HepG2 (cell line): Measurements from ENCODE around the gene ZBTB32. TPM values are rescaled to one million over a fixed set of nuclear protein-coding genes. Genes with fewer than 3 reads are reported as not detected.

Source experiments
- ATAC-seq: fragments of 200-7000 bp; cut with Tn5 transposase; 3 replicates; pipeline ENCODE4 v1.9.1; 2020; ENCODE audit warnings: mild to moderate bottlenecking, moderate library complexity
- BruUV-seq: library from RNA; stranded (reverse); fragments of 400-500 nt; replicated peaks from 2 replicates; lab custom pipeline; 2021; lab: Mats Ljungman, UMichigan
- CTCF ChIA-PET: fragments of 300-600 bp; formaldehyde crosslinking; extraction: SDS; loops from one replicate; lab custom pipeline; 2021; ENCODE audit warnings: low total read pairs, inconsistent platforms, low intra/inter-chr PET ratio; lab: Yijun Ruan, JAX
- POLR2A ChIA-PET: fragments of 350-600 bp; sonication (Branson Sonifier 250); formaldehyde crosslinking; loops from one replicate; lab custom pipeline; 2020; ENCODE audit warnings: antibody characterized with exemption, inconsistent platforms; lab: Yijun Ruan, JAX
- DNase-seq: peaks from one replicate; pipeline ENCODE4 v3.0.0-alpha.2; 2015; ENCODE audit warnings: low spot score
- FAIRE-seq: peaks from 3 replicates; lab custom pipeline; 2011; peaks lifted over from hg19 to GRCh38; lab: Jason Lieb, UNC
- H2AFZ ChIP-seq: one replicate; pipeline ENCODE4 v1.6.1; 2011; ENCODE audit warnings: low read length, inconsistent platforms
- H3K27ac ChIP-seq: fragments of 300-600 bp; 3 replicates; pipeline ENCODE4 v1.8.0; 2011; ENCODE audit warnings: mixed run types, mild to moderate bottlenecking, mixed read lengths, low read length, inconsistent platforms; ENCODE audit not compliant: insufficient read depth; ENCODE audit errors: extremely low read length
- H3K27me3 ChIP-seq, 2 experiments: fragments of 200-600 bp in 1 of 2; 2 replicates in 1 of 2; 3 replicates in 1 of 2; pipeline versions ENCODE4 v1.6.0 to v1.8.0; 2011; ENCODE audit warnings: low read length in 2 of 2, mild to moderate bottlenecking in 2 of 2, moderate library complexity in 2 of 2, inconsistent platforms in 1 of 2; ENCODE audit not compliant: insufficient read depth in 2 of 2, control insufficient read depth in 1 of 2
- H3K36me3 ChIP-seq, 2 experiments: fragments of 200-600 bp in 1 of 2; replicated peaks in 1 of 2; 2 replicates in 1 of 2; 3 replicates in 1 of 2; pipeline versions ENCODE4 v1.5.1 to v1.8.0; 2011; ENCODE audit warnings: low read length in 2 of 2, inconsistent platforms in 1 of 2; ENCODE audit not compliant: insufficient read depth in 2 of 2, control insufficient read depth in 1 of 2
- H3K4me1 ChIP-seq: 2 replicates; pipeline ENCODE4 v1.5.1; 2012; ENCODE audit warnings: low read length, inconsistent platforms; ENCODE audit not compliant: insufficient read depth
- H3K4me2 ChIP-seq: 2 replicates; pipeline ENCODE4 v1.6.0; 2011; ENCODE audit warnings: low read depth, low read length, inconsistent platforms
- H3K4me3 ChIP-seq, 3 experiments: fragments of 200-600 bp in 1 of 3; sonication (generic), shearing (Covaris generic) in 1 of 3; replicated peaks in 1 of 3; 2 replicates each; pipeline ENCODE4 v1.5.1; 2011 to 2016; ENCODE audit warnings: low read length in 3 of 3, inconsistent platforms in 2 of 3, low read depth in 2 of 3, mild to moderate bottlenecking in 2 of 3, control low read depth in 1 of 3, mixed read lengths in 1 of 3; ENCODE audit not compliant: insufficient read depth in 1 of 3
- H3K79me2 ChIP-seq: one replicate; pipeline ENCODE4 v1.6.1; 2011; ENCODE audit warnings: low read length, inconsistent platforms; ENCODE audit not compliant: insufficient read depth
- H3K9ac ChIP-seq: 2 replicates; pipeline ENCODE4 v1.6.0; 2011; ENCODE audit warnings: mild to moderate bottlenecking, low read depth, low read length, inconsistent platforms; ENCODE audit not compliant: insufficient read depth
- H3K9me3 ChIP-seq: 2 replicates; pipeline ENCODE4 v1.5.1; 2012; ENCODE audit warnings: mild to moderate bottlenecking, low read length
- H4K20me1 ChIP-seq: 2 replicates; pipeline ENCODE4 v1.6.0; 2011; ENCODE audit warnings: inconsistent platforms, mild to moderate bottlenecking, low read length, moderate library complexity; ENCODE audit not compliant: insufficient read depth
- DR1 ChIP-seq: sonication (generic); formaldehyde crosslinking; IDR thresholded peaks from 2 replicates; pipeline ENCODE4 v1.8.0; 2021; ENCODE audit warnings: mild to moderate bottlenecking, missing genetic modification reagents, inconsistent platforms
- HOXD1 ChIP-seq: sonication (generic); formaldehyde crosslinking; IDR thresholded peaks from 2 replicates; pipeline ENCODE4 v1.5.0; 2020; ENCODE audit warnings: missing genetic modification reagents
- KAT8 ChIP-seq: IDR thresholded peaks from 2 replicates; pipeline ENCODE4 v1.6.1; 2016; ENCODE audit warnings: missing genetic modification reagents, missing compliant biosample characterization
- KDM5A ChIP-seq: fragments of 200-600 bp; sonication (generic); IDR thresholded peaks from 2 replicates; pipeline ENCODE4 v1.7.0; 2018; ENCODE audit warnings: antibody characterized with exemption, mild to moderate bottlenecking, low read length, borderline replicate concordance
- MBNL3 ChIP-seq: fragments of 250-450 bp; sonication (Bioruptor Pico); conservative IDR thresholded peaks from 2 replicates; pipeline ENCODE4 v1.8.0; 2022; ENCODE audit warnings: mild to moderate bottlenecking, inconsistent platforms
- NFKBIZ ChIP-seq: IDR thresholded peaks from 2 replicates; pipeline ENCODE4 v1.6.1; 2018; ENCODE audit warnings: missing genetic modification reagents, missing compliant biosample characterization
- PHF8 ChIP-seq: sonication (generic); formaldehyde crosslinking; IDR thresholded peaks from 2 replicates; pipeline ENCODE4 v1.5.0; 2020; ENCODE audit warnings: missing genetic modification reagents
- SAP130 ChIP-seq: IDR thresholded peaks from 2 replicates; pipeline ENCODE4 v1.6.1; 2016; ENCODE audit warnings: low read depth
- ZBTB7B ChIP-seq: sonication (generic); formaldehyde crosslinking; IDR thresholded peaks from 2 replicates; pipeline ENCODE4 v1.4.0; 2020; ENCODE audit warnings: missing genetic modification reagents
- ZFP36L2 ChIP-seq: sonication (generic); formaldehyde crosslinking; IDR thresholded peaks from 2 replicates; pipeline ENCODE4 v1.4.0; 2020; ENCODE audit warnings: missing genetic modification reagents
- ZFP82 ChIP-seq: sonication (generic); formaldehyde crosslinking; IDR thresholded peaks from 2 replicates; pipeline ENCODE4 v1.5.1; 2020; ENCODE audit warnings: mild to moderate bottlenecking, missing genetic modification reagents, borderline replicate concordance
- ZFYVE20 ChIP-seq: sonication (generic); formaldehyde crosslinking; IDR thresholded peaks from 2 replicates; pipeline ENCODE4 v1.8.0; 2023; ENCODE audit warnings: low read depth, mild to moderate bottlenecking, moderate library complexity, missing genetic modification reagents, borderline replicate concordance
- ZMYM3 ChIP-seq: sonication (generic); formaldehyde crosslinking; IDR thresholded peaks from 2 replicates; pipeline ENCODE4 v1.5.1; 2020; ENCODE audit warnings: mild to moderate bottlenecking, missing genetic modification reagents
- ZNF235 ChIP-seq: sonication (generic); formaldehyde crosslinking; IDR thresholded peaks from 2 replicates; pipeline ENCODE4 v1.8.1; 2023; ENCODE audit warnings: mild to moderate bottlenecking, missing genetic modification reagents, borderline replicate concordance
- ZNF839 ChIP-seq: sonication (generic); formaldehyde crosslinking; IDR thresholded peaks from 2 replicates; pipeline ENCODE4 v1.4.0; 2020; ENCODE audit warnings: missing genetic modification reagents, mild to moderate bottlenecking, borderline replicate concordance
- ZSCAN31 ChIP-seq: sonication (generic); formaldehyde crosslinking; IDR thresholded peaks from 2 replicates; pipeline ENCODE4 v1.5.0; 2020; ENCODE audit warnings: low read depth, mild to moderate bottlenecking, missing genetic modification reagents
- WGBS: methylation state at CpG from one replicate; pipeline ENCODE4 v1.1.6; 2017; ENCODE audit warnings: low lambda C conversion rate; 5-methylcytosine and 5-hydroxymethylcytosine counted together
- in situ Hi-C: cut with HindIII; loops from 2 replicates; pipeline ENCODE4 v1.10.0; 2017; ENCODE audit warnings: low pct_unique_long_range_greater_than_20kb; ENCODE audit not compliant: extremely low pct_ligation_motif_present
- intact Hi-C: fragments of 100-400 bp; cut with micrococcal nuclease; formaldehyde crosslinking; loops from one replicate; pipeline ENCODE4 v1.10.0; 2022; ENCODE audit not compliant: unreplicated experiment
- polyA plus RNA-seq, 8 experiments: library from polyadenylated mRNA; depleted of rRNA in 3 of 8; stranded (reverse) in 7 of 8; unstranded in 1 of 8; fragments of >200 nt; fragmentation: Illumina TruSeq in 4 of 8; extraction: Trizol in 4 of 8; gene quantifications; 2 replicates each; pipeline versions ENCODE4 v1.2.1 to v1.2.3, GENCODE V29; 2011 to 2016; ENCODE audit warnings: low read depth in 4 of 8, missing spikeins in 1 of 8, mixed read lengths in 1 of 8; ENCODE audit not compliant: insufficient read depth in 1 of 8
- total RNA-seq, 5 experiments: library from RNA; depleted of rRNA; stranded (reverse); fragments of >200 nt; fragmentation: Illumina TruSeq; extraction: Trizol; gene quantifications; 2 replicates each; pipeline ENCODE4 v1.2.3, GENCODE V29; 2016; ENCODE audit warnings: low read depth in 1 of 5
- TF ChIP-seq, protein P1 (sequence below): sonication (generic); formaldehyde crosslinking; IDR thresholded peaks from 2 replicates; pipeline ENCODE4 v1.4.0; 2020; ENCODE audit warnings: missing genetic modification reagents, borderline replicate concordance
- TF ChIP-seq, protein P2 (sequence below): IDR thresholded peaks from 2 replicates; pipeline ENCODE4 v1.6.1; 2012; ENCODE audit warnings: inconsistent platforms

The ZBTB32 gene
- total and polyA plus RNA-seq, 2 of the 13 experiments (the other 11 are each of a cell fraction or from before 2014, with no cell fraction given) = not detected

DNA sequence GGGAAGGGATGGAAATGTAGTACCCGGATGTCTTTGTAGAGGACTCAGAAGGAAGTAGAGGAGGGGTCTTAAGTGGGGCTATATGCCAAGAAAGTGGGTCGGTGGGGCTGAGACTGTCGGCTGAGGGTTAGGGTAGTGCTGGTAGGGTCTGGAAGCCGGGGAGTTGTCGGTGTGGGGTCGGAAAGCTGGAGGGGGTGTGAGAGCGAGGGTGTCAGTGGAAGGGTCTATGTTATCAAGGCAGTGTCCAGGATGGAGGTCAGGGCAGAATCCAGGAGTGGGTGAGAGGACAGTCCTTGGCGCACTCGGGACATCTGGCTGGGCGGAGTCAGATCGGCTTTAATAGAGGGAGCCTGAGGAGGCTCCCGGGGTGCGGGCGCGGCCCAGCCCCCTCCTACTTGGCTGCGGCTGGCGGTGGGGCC lies 50.8 kb downstream of the ZBTB32 start:
- H3K9me3 ChIP-seq = no peaks in the 10 kb centered on the region
- no TSS peak for BruUV-seq
- no peaks in the 10 kb centered on the region for H3K27me3 ChIP-seq
- no peak overlapping the region for H2AFZ ChIP-seq
- H4K20me1 ChIP-seq = no peaks in the 10 kb centered on the region
- WGBS = 97% methylated on average over 17 of the region's 17 CpGs
- H3K9ac ChIP-seq = no peak overlapping the region
- ChIA-PET POLR2A (no interaction called here), CTCF (no interaction called here)
- DNase-seq (no peak), FAIRE-seq (no peak), ATAC-seq (no peak)
- peaks cover 21% of the 10 kb centered on the region for H3K4me1 ChIP-seq
- peaks cover 6% of the 10 kb centered on the region for H3K79me2 ChIP-seq
- H3K27ac ChIP-seq = no peak overlapping the region
- H3K36me3 ChIP-seq = peaks cover 3 to 24% of the 10 kb centered on the region in 2 experiments; a peak in 3 of 5 replicates
- H3K4me3 ChIP-seq = no peak overlapping the region
- TF ChIP-seq NFKBIZ (CRISPR knock-in tag) (no peak), ZNF839 (CRISPR knock-in tag) (no peak), MBNL3 (CRISPR knock-in tag) (no peak), PHF8 (CRISPR knock-in tag) (no peak), ZFP36L2 (CRISPR knock-in tag) (no peak), ZSCAN31 (CRISPR knock-in tag) (no peak), ZNF235 (CRISPR knock-in tag) (no peak), ZFYVE20 (CRISPR knock-in tag) (no peak), DR1 (no peak), KAT8 (no peak), SAP130 (no peak), ZFP82 (no peak), ZMYM3 (no peak), ZBTB7B (CRISPR knock-in tag) (no peak), HOXD1 (CRISPR knock-in tag) (no peak), KDM5A (no peak)
- TF ChIP-seq, protein P1, sequence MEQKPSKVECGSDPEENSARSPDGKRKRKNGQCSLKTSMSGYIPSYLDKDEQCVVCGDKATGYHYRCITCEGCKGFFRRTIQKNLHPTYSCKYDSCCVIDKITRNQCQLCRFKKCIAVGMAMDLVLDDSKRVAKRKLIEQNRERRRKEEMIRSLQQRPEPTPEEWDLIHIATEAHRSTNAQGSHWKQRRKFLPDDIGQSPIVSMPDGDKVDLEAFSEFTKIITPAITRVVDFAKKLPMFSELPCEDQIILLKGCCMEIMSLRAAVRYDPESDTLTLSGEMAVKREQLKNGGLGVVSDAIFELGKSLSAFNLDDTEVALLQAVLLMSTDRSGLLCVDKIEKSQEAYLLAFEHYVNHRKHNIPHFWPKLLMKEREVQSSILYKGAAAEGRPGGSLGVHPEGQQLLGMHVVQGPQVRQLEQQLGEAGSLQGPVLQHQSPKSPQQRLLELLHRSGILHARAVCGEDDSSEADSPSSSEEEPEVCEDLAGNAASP (CRISPR knock-in tag) = no peak
- TF ChIP-seq, protein P2, sequence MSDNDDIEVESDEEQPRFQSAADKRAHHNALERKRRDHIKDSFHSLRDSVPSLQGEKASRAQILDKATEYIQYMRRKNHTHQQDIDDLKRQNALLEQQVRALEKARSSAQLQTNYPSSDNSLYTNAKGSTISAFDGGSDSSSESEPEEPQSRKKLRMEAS = no peak
- intact Hi-C loops = no loop called here
- H3K4me2 ChIP-seq = no peak overlapping the region
- in situ Hi-C loops = no loop called here
